Inflammatory macrophage (primary cell): ENCODE data around the gene PRKG1.
"Not testable (repeated sequence)": the region's sequence is repeated elsewhere in the genome, so short reads cannot be mapped to it uniquely, and the experiment has no call there.

Experiments used
- DNase-seq, 2 donors: peaks; one replicate each; pipeline ENCODE4 v3.0.0-alpha.2; 2020 to 2022

PRKG1 gene

DNA sequence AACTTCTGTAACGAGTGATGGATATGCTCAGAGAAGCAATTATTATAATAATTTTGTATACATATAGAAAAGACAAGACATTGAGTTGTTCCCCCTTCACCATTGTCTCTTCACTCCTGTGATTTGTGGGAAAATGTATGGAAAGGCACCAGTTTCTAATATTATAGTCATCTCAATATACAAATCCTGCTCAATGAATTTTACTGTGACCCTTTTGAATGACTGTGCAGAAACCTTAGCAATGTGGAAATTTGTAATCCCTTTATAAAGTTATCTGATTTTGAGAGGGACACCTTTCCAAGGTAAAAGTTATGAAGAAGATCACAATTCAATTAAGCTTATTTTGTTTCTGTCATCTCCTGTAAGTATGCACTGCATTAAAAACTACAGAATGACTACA, 1165.5 kb downstream of the PRKG1 start:
- DNase-seq: no peak

DNA sequence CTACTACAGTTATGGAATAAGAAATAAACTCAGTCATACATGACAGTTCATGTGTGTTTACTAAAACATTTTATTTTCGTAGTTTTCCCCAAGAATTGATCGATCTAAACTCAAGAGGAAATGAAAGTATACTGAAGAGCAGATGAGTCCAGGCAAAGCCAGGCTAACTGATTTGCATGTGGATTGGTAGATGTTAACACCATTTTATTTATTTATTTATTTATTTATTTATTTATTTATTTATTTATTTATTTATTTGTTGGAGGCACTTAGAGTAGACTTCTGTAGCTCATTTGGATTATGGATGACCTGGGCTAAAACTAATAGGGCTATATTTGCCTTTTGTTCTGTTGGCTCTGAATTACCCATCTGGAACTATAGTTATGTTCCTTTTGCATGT, 1171.3 kb downstream of the PRKG1 start:
- DNase-seq: no peak

DNA sequence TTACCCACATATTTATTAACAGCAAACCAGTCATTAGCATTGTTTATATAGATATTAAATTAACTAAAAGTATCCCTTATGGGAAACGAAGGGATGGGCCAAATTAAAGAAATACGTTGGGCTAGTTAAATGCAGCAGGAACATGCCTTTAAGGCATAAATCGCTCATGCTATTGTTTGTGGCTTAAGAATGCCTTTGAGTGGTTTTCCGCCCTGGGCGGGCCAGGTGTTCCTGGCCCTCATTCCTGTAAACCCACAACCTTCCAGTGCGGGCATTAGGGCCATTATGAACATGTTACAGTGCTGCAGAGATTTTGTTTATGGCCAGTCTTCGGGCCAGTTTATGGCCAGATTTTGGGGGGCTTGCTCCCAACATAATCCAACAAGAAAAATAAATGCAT, 1173.6 kb downstream of the PRKG1 start:
- DNase-seq: not testable (repeated sequence)

DNA sequence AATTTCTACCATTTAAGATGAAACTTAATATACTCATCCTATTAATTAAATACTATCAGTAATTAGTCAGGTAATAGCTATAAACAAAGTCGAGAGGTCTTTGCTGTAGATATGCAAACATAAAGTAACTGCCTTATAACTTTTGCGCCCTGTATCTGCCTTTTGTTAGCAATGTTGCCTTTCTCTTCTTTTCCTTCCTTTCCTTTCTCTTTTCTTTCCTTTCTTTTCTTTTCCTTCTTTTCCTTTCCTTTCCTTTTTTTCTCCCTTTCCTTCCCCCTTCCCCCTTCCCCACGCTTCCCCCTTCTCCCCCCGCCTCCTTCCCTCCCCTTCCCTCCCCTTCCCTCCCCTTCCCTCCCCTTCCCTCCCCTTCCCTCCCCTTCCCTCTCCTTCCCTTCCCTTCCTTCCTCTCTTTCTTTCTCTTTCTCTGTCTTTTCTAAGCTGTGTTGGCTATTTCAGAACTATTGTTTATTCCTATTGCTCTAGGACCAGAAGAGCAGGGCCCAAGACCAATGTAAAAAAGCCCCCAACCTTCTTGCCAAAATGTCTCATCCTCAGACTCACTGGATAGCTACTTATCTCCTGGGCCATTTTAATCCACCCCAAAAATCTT, 1174.5 kb downstream of the PRKG1 start:
- no peak for DNase-seq

DNA sequence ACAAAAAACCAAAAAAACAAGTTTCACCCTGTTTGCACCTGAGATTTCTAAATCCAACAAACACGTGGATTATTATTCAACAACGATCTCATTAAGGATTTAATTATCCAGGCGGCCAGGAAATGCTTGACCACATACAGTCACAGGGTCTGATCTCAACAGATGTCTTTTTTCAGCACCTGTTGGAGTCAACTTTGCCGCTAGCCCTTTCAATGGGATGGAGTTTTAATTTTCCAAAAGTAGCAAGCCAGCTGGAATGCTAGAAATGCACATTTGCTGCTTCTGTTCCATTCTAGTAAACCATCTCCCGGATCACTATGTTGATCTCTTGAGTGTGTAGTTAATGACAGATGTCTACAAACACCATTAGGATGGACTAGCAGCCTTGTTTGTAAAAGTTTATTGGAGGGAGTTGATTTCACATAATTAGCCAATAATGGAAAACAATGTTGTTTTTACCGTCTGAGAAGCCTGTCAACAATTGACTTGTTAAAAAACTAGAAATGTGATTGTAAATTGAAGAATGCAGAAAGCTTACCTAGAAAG, 1175.6 kb downstream of the PRKG1 start:
- DNase-seq: no peak

DNA sequence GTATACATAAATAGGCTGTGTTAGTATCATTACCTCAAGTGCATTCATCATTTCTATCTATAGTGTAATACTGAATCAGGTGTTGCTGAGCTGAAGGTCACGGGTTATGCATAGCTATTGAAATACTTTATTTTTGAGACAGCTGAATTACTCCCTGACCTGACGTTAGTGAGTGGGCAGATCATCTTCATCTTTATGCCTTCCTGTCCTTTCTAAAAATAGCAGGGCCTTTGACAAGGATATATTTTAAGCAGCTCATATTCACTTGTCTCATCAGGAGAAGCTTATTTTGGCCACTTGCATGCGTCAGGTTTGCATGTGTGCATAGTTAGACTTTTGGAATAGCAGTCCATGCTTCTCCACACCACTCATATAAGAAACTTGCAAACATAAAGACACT, 1176.2 kb downstream of the PRKG1 start:
- no peak for DNase-seq

DNA sequence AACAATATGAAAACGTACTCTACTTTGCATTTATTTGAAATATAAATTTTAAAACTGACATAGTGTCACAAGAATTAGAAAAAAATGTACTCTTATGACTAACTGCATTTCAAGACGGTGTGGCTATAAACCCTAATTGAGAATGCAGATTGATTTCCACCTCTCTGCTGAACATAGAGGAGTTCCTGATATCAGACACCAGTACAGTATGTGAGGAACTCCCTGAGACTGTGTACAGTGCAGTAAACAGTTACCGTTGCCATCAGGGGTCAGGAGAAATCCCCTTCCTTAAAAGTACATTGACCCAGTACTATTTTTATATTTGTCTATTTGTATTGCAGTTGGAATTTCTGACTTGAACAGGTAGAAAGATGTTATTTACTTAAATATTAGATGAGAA, 1178.0 kb downstream of the PRKG1 start:
- DNase-seq: no peak

DNA sequence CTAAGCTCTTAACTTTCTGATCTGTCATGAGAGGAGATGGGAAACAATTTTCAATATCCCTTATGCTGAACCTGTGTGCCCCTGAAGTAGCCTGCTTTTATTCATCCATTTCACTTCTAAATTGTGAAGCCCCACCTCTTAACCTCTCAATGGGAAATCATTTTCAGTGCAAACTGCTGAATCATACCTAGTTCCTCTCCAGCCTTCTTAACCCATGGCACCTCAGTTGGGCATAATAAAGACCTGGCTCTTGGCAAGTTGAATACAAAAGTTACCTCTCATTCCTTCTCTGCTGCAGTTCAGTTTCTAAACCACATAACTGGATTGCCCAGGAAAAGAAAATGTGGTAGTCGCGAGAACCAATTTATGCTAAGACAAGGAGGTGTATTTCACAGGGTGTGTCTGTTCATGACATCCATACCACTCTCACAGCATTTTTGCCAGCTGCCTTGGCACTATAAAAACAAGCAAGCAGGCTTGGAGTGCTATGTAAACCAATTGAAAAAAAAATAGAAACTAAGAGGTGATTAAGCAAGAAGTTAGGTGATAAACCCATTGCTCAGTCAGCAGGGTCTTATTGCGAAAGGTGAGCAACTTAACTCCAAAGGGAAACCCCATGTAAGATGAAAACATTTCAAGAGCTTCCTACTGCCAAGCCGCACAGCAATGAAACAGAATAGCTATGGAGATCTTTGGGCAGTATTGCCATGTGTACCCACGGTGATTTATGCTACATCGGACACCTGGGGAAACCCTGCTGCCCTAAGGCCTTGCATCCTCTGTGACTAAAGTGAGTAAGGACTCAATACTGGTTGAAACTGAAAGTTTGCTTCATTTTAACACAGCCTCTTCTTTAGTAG, 1182.8 kb downstream of the PRKG1 start:
- DNase-seq: no peak

DNA sequence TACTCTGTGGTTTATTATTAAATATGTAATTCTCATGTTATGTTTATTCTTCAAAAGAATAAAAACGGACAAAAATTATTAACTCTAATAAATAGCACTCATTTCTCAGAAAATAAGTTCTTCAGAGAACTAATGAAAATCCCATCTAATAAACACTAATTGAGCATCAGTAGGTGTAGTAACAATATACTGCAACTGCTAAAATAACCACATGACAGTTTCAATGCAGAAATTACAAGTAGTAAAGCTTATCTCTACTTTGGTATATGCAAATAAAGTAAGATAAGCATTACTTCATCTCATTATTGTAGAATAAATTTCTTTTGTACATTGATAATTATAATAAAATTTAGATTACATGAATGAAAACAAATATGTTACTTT, 1183.4 kb downstream of the PRKG1 start:
- DNase-seq: no peak

DNA sequence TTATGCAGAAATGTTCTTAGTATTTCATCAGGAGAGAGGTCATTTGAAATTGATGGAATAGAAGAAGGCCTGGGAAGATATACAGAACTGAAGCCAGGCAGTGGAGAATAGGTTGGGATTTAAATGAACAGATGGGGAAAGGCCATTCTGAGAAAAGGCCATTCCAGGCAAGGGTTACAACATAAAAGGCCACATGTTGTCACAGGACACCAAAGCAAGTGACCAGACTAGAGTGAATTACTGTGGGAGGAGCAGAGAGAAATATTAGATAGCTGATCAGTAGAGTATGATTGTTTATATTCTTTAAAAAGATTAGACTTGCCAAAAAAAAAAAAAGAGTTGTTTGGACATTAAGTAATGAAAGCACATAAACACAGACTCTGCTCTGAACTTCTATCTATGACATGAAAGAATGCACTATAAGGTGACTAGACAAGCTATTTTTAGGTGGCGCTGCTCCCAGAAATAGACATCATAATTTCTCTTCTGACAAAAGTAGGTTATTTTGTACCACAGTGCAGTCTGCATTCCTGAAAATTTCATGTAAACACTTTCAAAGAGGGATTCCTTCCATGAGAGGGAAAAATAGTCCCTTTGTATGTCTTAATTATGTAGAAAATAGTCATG, 1184.6 kb downstream of the PRKG1 start:
- DNase-seq: peak in 1 of 2 donors; percentile 1

DNA sequence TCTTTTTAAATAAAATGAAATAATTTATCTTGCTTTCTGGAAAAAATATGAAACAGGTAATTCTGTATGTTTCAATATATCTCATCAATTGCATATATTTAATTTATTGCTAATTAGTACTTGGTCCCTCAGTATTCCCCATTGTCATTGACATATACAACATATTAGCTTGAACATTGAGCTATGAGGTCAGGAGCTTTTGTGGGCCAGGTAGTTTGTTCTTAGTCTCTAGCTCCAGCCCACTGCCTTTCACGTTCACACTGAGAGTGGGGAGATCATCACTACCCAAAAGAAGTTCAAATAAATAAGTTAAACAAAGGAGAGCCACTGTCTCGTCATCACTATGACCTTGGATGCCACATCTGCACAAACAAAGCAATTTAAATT, 1185.1 kb downstream of the PRKG1 start:
- DNase-seq: no peak

DNA sequence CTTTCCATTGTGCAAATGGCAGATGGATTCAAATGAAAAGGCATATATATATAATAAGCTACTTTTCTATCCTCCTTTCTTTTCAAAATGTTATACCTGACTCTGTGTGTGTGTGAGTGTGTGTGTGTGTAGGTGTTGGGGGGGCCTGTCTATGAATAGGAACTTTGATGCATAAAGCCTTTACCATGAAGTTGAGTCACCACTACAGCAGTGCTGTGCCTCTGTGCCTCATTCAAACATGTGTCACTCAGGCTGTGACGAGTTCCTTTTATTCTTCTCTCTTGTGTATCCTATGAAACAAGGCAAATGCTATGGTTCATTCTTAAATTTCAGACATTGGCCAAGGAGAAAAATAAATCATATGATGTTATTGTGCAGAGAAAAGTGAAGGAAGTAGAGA, 1187.1 kb downstream of the PRKG1 start:
- DNase-seq: no peak

DNA sequence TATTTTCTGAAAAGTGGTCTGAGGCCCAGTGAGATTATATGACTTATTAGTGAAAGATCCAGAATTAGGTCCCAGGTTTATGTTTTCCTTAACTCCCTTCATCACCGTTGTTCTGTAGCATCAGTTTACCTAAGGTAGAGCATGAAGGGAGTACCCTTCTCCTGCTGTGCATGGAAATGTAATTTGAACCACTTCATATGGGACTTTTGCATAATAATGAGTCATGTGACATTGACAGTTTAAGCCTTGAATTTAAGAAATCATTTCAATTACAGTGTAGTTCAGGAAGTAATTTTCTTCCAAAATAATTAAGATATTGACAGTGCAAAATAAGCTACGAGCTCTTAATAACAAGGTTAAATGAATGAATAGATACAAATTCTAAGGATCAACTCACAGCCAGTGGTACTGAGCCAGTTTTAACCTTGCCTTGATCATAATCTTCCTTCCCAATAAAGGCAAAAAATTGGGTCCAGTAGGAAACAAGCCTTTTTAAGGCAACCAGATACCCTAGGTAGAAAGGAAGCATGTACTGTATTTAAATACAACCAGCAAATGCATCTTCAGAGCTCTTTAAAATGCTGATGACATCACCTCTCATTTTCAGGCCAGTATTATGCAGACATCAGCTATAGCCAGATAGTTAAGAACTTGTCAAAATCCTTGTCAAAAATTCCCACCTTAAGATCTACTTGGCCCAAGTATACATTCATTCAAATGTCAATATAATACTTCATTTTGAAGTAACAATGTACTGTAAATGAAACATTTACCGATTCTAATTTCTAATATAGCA, 1191.0 kb downstream of the PRKG1 start:
- no peak for DNase-seq

DNA sequence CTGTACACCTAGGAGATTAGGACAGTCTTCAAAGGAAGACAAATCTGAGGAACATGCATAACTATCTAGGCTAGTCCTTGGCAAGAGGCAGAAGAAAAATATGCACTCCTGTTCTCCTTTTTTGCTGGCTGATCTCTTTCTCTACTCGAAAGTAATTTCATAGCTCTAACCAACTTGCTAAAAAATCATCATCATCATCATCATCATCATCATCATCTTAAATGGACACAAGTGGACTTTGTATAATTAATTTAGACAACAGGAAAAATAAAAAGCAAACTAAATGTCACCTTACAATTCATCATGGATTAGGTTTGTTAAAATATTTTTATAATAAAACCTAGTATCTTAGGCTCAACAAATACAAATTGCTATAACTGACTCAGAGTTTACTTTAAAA, 1192.6 kb downstream of the PRKG1 start:
- DNase-seq: no peak

DNA sequence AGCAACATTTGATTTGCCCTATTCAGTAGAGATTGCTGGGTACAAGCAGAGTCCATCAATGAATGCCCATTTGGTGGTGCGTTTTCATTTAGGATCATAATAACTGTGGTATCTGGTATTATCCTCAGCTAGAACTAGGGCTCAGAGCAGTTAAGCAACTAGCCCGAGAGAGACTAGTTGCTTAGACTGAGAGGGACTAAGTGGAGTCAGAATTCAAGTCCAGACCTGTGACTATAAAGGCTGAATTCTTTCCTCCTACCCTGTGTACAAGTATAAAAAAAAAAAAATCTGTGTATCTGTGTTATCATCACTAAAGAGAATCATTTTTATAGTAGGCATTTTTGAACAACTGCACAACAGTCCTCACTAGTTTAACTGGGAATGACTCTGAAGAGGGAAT, 1194.5 kb downstream of the PRKG1 start:
- DNase-seq: no peak

DNA sequence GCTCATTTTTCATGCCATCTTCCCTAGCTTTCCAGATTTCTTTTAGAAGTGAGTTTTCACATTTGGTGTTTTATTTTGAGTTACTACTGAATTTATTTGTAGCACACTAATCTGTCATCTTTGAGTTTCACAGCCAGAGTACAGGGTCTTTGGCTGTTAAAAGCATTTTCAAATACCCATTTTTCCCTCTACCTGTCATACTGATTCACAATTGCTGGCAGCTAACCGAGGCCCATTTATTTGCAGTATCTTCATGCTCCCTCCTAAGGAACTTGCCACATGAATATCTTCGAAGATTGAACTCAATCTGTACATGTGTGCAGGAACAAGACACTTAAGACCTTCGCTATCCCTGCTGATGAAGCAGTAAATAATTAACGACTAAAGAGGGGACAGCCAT, 1194.9 kb downstream of the PRKG1 start:
- DNase-seq: no peak

DNA sequence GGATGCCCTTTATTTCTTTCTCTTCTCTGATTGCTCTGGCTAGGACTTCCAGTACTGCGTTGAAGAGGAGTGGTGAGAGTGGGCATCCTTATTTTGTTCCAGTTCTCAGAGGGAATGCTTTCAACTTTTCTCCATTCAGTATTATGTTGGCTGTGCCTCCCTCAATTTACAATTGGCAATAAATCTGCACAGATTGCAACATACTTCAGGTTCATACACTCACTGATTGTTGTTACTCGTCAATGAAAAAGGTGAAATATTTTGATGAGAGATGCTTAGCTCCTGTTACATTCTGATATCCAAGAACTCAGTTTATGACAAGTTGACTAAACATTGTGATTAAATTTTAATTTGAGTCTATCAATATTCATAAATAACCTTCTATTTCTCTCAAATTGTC, 1201.9 kb downstream of the PRKG1 start:
- no peak for DNase-seq

DNA sequence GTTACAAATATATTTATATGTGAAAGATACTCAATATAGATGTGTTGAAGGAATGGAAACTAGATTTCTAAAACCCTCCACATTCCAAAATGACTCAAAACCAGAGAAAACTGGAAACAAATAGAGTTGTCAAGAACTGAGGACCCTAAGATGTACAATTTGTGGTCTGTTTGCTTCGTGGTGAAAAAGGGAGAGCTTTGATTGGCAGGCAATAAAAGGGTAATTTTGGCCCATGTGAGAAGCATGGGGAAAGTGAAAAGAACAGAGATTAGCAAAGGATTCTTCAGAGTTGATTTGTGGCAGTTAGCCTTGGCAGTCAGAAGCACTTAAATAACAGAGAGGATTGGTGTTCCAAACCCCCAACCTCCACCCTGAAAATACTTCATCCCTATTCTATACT, 1202.7 kb downstream of the PRKG1 start:
- no peak for DNase-seq

DNA sequence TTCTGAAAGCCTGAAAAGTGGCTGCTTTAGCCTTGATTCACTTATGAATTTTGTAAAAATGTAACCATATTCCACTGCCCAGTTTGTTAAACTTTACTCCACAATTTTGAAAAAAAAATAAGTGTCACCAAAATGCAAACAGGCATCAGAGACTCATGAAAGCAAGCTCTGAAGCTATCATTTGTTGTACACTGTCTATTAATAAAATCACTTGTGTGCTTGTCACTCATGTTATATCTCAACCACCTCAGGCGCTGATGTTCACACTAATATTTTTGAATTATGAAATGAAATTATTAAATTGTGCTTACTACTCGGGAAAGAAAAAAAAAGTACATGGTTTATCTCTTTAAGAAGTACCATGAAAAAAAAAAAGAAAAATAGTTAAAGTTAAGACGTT, 1205.3 kb downstream of the PRKG1 start:
- no peak for DNase-seq

DNA sequence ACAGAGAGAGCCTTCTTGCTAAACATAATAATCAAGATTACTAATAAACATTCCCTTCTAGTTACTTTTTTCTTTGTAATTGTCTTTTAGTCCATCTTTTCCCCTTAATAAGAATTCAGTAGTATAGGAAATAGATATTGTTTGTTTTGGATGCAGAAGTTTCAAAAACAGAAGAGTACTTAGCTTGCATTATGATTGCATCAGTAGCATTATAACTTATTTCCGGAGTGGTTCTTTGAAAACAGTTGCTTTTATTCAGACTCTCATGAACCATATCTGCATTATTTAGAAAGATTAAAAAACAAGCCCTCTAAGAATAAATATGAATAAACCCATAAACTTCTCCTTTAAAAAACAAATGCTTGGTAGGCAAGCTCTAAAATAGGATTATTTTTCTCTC, 1205.8 kb downstream of the PRKG1 start:
- no peak for DNase-seq

DNA sequence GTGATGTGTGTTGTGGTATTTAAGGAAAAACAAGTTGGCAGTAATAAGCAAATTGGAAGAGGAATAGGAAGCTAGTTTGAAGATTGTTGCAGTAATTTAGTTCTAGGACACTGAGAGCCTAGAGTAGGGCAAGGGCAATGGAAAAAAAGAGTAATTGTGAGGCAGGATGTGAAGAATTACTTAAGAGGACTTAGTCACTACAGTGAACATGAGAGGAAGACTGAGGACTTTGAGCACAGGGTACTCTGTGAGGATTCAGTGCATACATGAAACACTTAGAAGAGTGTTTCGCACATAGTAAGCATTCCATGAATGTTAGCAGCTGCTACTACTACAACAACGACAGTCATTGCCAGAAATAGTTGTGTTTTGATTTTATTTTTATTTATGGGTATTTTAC, 1208.9 kb downstream of the PRKG1 start:
- no peak for DNase-seq

DNA sequence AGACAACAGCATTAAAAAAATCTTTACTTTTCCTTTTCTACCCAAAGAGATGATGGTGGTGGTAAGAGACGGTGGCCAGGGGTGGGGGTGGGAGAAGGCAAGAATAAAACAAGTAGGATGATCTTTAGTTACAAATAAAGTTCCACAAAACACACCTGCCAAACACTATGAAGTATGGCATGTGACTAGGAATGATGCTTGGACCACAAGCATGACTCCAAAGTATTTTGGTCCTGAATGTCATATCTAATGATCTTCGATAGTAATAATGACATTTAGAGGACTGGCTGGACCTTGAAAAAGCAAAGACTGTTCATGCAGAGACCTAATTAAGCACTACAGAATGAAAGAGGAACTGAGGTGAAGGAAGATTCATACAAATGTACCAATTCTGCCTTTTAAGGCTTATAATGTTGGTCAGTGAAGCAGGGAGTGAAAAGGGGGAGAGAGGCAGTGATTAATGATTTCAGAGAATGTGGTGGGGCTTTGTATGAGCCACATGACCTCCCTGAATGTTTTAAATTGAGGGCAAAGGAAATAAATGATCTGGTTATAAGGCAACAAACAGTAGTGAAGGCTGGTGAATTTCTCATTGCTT, 1210.2 kb downstream of the PRKG1 start:
- no peak for DNase-seq

DNA sequence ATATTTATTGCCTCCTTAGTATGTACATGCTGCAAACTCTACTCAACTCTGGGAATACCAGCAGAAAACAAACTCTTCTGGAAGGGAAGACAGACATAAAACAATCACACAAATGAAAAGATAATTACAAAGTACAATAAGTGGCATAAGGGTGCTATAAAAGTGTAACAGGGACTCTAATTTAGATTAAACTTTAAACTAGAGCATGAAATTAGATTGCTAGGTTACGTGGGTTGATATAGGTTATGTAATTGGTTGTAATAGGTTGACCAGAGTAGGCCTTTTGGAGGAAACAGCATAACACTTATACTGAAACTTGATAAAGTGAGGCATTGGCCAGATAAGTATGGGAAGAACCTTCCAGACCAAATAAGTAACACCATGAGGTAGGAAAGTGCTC, 1213.6 kb downstream of the PRKG1 start:
- DNase-seq: no peak
